ENCODE results near the gene ATXN7.

Gene ATXN7

GRCh38 chr3:64031540-64032508 is 168.2 kb downstream of the ATXN7 start:
- no peak overlapping the region for H3K4me3 Mint-ChIP-seq
- ATAC-seq: no peak
- H3K27ac Mint-ChIP-seq: no peak overlapping the region
- DNase-seq (ENCODE audit: low spot score in 2 of 2): no peak
- peaks cover 6% of the 10 kb centered on the region for H3K4me1 Mint-ChIP-seq
- H3K9me3 Mint-ChIP-seq: peaks cover 4% of the 10 kb centered on the region
- no peaks in the 10 kb centered on the region for H3K36me3 Mint-ChIP-seq

- Mint-ChIP-seq H3K36me3 (no peaks in the 10 kb centered on the region), H3K4me3 (no peak overlapping the region), H3K4me1 (peaks cover 6% of the 10 kb centered on the region), H3K27ac (no peak overlapping the region), H3K9me3 (peaks cover 4% of the 10 kb centered on the region)
- DNase-seq (ENCODE audit: low spot score in 2 of 2) (no peak), ATAC-seq (no peak)
Observed at GRCh38 chr3:64033069-64033468, 169.4 kb downstream of the ATXN7 start.

GRCh38 chr3:64037084-64037483 is 173.4 kb downstream of the ATXN7 start:
- no peaks in the 10 kb centered on the region for H3K36me3 Mint-ChIP-seq
- H3K4me1 Mint-ChIP-seq: no peaks in the 10 kb centered on the region
- no peak overlapping the region for H3K4me3 Mint-ChIP-seq
- DNase-seq (ENCODE audit: low spot score in 2 of 2) (no peak), ATAC-seq (no peak)
- H3K27ac Mint-ChIP-seq: no peak overlapping the region
- peaks cover 4% of the 10 kb centered on the region for H3K9me3 Mint-ChIP-seq

DNA sequence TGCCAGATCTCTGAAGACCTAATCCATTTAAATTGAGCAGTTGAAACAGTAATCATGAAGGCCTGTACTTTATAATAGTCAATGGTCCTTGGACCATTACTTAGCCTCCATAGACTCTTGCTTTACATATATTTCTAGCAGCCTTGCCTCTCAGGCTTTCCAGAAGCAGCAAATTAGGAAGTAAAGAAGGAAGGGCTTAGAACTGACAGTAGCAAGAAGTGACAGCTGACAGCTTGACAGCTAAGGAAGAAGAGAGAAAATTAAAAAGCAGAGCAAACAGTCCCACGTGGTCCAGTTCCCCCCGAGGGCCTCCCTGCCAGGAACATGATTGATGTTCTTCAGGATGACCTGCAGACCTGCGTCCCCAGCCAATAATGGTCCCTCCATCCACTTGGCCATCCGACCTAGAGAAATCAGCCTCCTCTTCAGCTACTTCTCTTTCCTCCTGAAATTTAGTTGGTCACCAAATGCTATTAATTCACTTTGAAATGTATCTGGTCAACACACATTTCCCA is 174.6 kb downstream of the ATXN7 start:
- Mint-ChIP-seq H3K27ac (no peak overlapping the region), H3K36me3 (no peaks in the 10 kb centered on the region)

GRCh38 chr3:64039332-64039731 is 175.7 kb downstream of the ATXN7 start:
- Mint-ChIP-seq H3K4me1 (no peaks in the 10 kb centered on the region), H3K27ac (no peak overlapping the region), H3K36me3 (no peaks in the 10 kb centered on the region), H3K4me3 (no peak overlapping the region), H3K9me3 (peaks cover 2% of the 10 kb centered on the region)
- no peak for DNase-seq (ENCODE audit: low spot score in 2 of 2)
- no peak for ATAC-seq

More for the DNA sequence above, 174.6 kb downstream of the ATXN7 start:
- Mint-ChIP-seq H3K4me1 (no peaks in the 10 kb centered on the region), H3K9me3 (peaks cover 4% of the 10 kb centered on the region), H3K4me3 (no peak overlapping the region)
- ATAC-seq: no peak
- no peak for DNase-seq (ENCODE audit: low spot score in 2 of 2)

DNA sequence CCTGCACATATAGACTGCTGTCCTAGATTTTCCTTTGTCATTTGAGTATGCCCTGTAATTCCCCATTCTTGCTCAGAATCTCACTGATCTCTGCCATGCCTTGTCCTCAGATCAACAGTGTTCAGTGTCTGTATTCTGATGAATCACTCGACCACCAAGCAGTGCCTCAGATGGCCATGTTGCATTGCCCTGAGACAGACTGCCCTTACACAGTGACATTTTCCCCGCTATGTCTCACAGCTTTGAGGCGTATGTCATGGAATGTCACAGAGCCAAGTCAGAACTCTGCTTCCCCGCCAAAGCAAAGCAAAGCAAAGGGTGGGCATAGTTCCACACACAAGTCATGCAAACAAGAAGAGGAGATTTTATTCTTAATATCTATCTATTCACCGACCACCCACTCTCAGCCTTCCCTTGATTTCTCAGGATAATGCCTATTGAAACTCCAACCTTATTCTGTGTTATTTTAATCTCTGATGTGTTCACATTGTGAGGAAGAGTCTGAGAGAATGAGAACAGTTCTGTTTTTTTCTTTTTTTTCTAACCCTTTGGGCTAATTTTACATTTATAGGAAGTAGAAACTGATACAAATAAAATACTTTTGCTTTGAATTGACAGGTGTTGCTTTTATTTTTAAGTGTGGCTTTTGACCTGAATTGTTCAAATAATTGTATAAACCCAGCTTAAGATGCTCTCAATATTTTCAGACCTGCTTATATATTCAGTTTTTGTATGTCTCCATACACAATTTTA is 176.5 kb downstream of the ATXN7 start:
- no peak for ATAC-seq
- H3K27ac Mint-ChIP-seq: no peak overlapping the region
- no peaks in the 10 kb centered on the region for H3K36me3 Mint-ChIP-seq
- no peak overlapping the region for H3K4me3 Mint-ChIP-seq
- H3K4me1 Mint-ChIP-seq: no peaks in the 10 kb centered on the region
- DNase-seq (ENCODE audit: low spot score in 2 of 2): no peak
- no peaks in the 10 kb centered on the region for H3K9me3 Mint-ChIP-seq

- no peak for ATAC-seq
- no peak overlapping the region for H3K4me3 Mint-ChIP-seq
- DNase-seq (ENCODE audit: low spot score in 2 of 2): no peak
- H3K4me1 Mint-ChIP-seq: no peaks in the 10 kb centered on the region
- no peak overlapping the region for H3K27ac Mint-ChIP-seq
- H3K36me3 Mint-ChIP-seq: no peaks in the 10 kb centered on the region
- no peaks in the 10 kb centered on the region for H3K9me3 Mint-ChIP-seq
Observed at GRCh38 chr3:64042952-64043351, 179.3 kb downstream of the ATXN7 start.

GRCh38 chr3:64046592-64046991 is 182.9 kb downstream of the ATXN7 start:
- no peaks in the 10 kb centered on the region for H3K9me3 Mint-ChIP-seq
- ATAC-seq: no peak
- H3K36me3 Mint-ChIP-seq: no peaks in the 10 kb centered on the region
- H3K4me3 Mint-ChIP-seq: no peak overlapping the region
- DNase-seq (ENCODE audit: low spot score in 2 of 2): no peak
- H3K27ac Mint-ChIP-seq: no peak overlapping the region
- H3K4me1 Mint-ChIP-seq: peaks cover 17% of the 10 kb centered on the region

GRCh38 chr3:64046996-64047594 is 183.4 kb downstream of the ATXN7 start:
- Mint-ChIP-seq H3K36me3 (no peaks in the 10 kb centered on the region), H3K9me3 (no peaks in the 10 kb centered on the region), H3K4me3 (no peak overlapping the region), H3K27ac (no peak overlapping the region), H3K4me1 (peaks cover 17% of the 10 kb centered on the region)
- no peak for ATAC-seq
- DNase-seq (ENCODE audit: low spot score in 2 of 2): no peak

DNA sequence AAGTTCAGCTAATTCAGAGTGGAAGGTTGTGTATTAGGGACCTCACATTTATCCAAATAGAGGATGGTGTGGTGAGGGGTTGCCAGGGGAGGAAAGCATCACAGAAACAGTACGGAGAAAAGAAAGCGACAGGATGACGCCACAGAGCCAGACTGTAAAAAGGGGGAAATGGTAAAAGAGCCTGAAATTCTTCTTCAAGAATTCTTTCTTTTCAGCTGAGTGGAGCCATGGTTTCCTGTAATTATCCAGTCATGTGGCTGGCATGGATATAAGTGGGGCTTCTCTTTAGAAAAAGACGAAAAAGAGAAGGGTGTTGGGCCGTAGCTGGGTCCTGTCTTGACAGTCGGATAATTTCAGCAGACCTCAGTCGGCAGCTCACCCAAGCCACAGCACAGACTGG is 184.1 kb downstream of the ATXN7 start:
- ATAC-seq: no peak
- H3K9me3 Mint-ChIP-seq: no peaks in the 10 kb centered on the region
- no peak overlapping the region for H3K4me3 Mint-ChIP-seq
- H3K27ac Mint-ChIP-seq: no peak overlapping the region
- H3K36me3 Mint-ChIP-seq: no peaks in the 10 kb centered on the region
- DNase-seq (ENCODE audit: low spot score in 2 of 2): no peak
- H3K4me1 Mint-ChIP-seq: peaks cover 17% of the 10 kb centered on the region

DNA sequence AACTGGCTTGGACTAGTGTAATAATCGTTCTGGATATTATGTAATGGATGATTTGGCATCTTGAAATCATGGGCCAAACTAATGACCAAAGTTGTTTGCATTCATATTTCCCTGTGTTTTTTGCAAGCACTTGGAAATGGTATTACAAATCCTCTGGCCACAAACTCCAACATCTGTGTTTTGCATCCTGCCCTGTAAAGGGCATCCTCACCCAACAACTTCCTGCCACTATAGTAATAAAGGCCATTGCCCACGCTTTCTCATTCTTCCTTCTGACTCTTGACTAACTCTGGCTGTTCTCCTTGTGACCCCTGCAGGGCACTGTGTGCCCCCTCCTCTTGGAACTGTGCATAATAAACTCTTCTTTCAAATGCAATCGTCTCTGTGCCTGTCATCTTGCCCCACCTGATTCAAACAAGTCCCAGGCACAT is 185.0 kb downstream of the ATXN7 start:
- peak; percentile 73 for ATAC-seq

DNA sequence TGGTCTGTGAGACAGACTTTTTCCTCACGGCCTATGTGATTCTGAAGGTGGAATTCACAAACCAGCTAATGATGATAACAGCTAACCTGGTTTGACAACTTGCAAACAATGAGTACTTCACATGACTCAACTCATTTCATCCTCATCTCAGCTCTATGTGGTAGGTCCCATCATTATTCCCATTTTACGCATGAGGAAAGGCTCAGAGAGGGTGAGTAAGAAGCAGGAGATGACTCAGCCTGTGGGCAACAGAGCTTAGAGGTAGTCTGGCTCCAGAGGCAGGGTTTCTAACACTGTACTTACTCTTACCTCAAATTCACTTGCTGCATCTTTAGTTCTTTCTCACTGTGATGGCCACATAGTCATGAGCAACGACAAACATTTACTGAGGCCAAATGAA is 185.5 kb downstream of the ATXN7 start:
- Mint-ChIP-seq H3K36me3 (no peaks in the 10 kb centered on the region), H3K4me1 (peaks cover 17% of the 10 kb centered on the region), H3K27ac (no peak overlapping the region), H3K9me3 (no peaks in the 10 kb centered on the region), H3K4me3 (no peak overlapping the region)
- peak; percentile 93 for ATAC-seq
- no peak for DNase-seq (ENCODE audit: low spot score in 2 of 2)

More for the DNA sequence above, 185.0 kb downstream of the ATXN7 start:
- Mint-ChIP-seq H3K27ac (no peak overlapping the region), H3K9me3 (no peaks in the 10 kb centered on the region), H3K4me3 (no peak overlapping the region), H3K36me3 (no peaks in the 10 kb centered on the region), H3K4me1 (peaks cover 17% of the 10 kb centered on the region)
- DNase-seq (ENCODE audit: low spot score in 2 of 2): no peak

DNA sequence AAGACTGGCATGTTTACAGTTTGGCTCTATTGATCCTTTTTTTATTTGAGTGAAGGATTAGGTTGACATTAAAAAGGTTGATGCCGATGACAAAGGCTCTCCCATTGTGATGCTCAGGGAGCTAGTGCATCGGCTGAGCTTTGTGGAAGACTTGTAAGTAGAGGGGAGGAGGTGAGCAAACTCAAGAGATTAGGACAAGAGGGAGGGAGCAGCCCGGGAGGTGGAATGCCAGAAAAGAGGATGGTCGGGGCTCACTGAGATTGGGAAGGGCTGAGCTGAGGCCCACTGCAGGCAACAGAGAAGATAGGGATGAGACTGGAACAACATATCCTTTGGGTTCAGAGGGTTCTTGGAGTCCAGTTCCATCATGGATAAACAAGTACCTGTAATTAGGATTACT is 186.2 kb downstream of the ATXN7 start:
- no peak for DNase-seq (ENCODE audit: low spot score in 2 of 2)
- Mint-ChIP-seq H3K4me1 (peaks cover 17% of the 10 kb centered on the region), H3K4me3 (no peak overlapping the region), H3K9me3 (no peaks in the 10 kb centered on the region), H3K27ac (no peak overlapping the region), H3K36me3 (no peaks in the 10 kb centered on the region)
- ATAC-seq: no peak
